DMS153 treated with DMSO at 0.1 percent for 48 hours (cell line): ENCODE results near the gene GNB3.
"Not testable (repeated sequence)": the region's sequence is repeated elsewhere in the genome, so short reads cannot be mapped to it uniquely, and the experiment has no call there.

Experiments used
- DNase-seq: peaks from one replicate; lab custom pipeline; 2025; ENCODE audit not compliant: unreplicated experiment; lab: John Stamatoyannopoulos, UW

The GNB3 gene

DNA sequence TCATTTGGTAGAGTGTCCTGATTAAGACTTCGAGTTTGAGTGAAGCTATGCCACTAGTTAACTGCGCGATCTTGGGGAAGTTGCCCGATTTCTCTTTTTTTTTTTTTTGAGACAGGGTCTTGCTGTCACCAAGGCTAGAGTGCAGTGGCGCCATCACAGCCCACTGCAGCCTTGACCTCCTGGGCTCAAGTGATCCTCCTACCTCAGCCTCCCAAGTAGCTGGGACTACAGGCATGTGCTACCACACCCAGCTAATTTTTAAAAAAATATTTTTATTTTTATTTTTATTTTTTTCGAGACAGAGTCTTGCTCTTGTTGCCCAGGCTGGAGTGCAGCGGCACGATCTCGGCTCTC lies 33.3 kb downstream of the GNB3 start:
- not testable (repeated sequence) for DNase-seq

DNA sequence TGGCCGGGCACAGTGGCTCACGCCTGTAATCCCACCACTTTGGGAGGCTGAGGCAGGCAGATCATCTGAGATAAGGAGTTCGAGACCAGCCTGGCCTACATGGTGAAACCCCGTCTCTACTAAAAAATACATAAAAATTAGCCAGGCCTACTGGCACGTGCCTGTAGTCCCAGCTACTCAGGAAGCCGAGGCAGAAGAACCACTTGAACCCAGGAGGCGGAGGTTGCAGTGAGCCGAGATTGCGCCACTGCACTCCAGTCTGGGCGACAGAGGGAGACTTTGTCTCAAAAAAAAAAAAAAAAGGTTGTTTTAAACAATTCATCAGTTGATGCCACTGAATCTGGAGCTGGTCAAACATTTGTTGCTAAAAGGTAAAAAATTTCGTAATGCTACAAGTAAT lies 39.1 kb downstream of the GNB3 start:
- DNase-seq: not testable (repeated sequence)

DNA sequence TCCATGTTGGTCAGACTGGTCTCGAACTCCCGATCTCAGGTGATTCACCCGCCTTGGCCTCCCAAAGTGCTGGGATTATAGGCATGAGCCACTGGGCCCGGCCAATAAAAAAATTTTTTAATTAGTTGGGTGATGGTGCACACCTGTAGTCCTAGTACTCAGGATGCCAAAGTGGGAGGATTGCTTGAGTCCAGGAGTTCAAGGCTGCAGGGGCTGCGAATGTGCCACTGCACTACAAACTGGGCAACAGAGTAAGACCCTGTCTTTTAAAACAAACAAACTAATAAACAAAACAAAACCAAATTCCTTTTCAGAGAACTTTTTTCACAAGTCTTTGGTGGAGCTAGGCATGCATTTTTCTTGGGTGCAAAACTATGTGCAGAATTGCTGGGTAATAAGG lies 42.5 kb downstream of the GNB3 start:
- no peak for DNase-seq

DNA sequence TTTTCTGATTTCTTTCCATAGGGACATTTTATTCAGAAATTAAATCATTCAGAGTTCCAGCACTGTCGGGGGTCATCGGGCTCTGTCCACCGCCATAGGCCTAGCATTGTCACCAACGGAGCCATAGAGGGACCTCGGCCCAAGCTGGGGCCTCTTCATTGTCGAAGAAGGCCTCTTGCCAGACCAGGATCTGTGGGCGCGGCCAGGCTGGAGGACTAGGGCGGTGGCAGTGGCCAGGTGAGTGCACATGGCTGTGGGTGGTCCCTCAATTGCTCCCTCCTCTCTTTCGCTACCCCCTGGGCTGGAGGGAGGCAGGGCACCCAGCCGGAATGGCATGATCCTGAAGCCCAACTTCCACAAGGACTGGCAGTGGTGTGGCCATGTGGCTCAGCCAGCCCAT lies 43.0 kb downstream of the GNB3 start:
- no peak for DNase-seq

DNA sequence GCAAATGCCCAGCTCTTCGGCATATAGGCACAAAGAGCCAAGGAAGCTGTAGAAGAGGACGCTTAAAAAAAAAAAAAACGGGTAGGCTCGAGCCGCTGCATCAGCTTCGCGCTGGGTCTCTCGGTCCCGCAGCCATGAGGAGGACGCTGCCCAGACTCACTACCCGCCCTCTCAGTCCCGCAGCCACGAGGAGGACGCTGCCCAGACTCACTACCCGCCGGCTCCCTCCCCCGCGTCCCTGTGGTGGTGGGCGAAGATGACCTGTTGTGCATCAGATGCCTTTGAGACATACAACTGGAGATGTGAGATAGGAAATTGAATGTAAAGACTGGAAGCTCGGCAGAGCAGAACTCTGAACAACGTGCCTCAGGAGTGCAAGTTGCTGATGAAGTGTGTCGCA lies 43.8 kb downstream of the GNB3 start:
- DNase-seq: no peak

DNA sequence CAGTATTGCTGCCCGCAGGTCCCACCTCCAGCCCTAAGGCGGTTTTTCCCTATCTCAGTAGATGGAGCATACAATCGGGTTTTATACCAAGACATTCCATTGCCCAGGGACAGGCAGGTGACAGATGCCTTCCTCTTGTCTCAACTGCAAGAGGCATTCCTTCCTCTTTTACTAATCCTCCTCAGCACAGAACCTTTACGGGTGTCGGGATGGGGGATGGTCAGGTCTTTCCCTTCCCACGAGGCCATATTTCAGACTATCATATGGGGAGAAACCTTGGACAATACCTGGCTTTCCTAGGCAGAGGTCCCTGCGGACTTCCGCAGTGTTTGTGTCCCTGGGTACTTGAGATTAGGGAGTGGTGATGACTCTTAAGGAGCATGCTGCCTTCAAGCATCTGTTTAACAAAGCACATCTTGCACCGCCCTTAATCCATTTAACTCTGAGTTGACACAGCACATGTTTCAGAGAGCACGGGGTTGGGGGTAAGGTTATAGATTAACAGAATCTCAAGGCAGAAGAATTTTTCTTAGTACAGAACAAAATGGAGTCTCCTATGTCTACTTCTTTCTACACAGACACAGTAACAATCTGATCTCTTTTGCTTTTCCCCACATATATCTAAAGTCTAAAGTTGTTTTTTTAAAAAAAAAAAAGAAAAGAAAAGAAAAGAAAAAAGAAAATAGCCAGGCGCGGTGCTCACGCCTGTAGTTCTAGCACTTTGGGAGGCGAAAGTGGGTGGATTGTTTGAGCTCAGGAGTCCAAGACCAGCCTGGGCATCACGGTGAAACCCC lies 45.7 kb downstream of the GNB3 start:
- not testable (repeated sequence) for DNase-seq

DNA sequence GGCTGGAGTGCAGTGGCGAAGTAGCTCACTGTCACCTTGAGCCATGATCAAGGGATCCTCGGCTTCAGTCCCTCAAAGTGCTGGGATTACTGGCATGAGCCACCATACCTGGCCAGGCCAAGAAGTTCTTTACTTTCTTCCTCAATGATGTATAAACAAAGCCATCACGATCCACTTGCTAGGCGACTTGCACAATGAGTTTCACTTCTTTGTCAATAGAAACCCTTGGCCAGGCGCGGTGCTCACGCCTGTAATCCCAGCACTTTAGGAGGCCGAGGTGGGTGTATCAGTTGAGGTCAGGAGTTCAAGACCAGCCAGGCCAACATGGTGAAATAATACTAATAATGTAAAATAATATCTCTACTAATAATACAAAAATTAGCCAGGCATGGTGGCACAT lies 46.7 kb downstream of the GNB3 start:
- DNase-seq: no peak

DNA sequence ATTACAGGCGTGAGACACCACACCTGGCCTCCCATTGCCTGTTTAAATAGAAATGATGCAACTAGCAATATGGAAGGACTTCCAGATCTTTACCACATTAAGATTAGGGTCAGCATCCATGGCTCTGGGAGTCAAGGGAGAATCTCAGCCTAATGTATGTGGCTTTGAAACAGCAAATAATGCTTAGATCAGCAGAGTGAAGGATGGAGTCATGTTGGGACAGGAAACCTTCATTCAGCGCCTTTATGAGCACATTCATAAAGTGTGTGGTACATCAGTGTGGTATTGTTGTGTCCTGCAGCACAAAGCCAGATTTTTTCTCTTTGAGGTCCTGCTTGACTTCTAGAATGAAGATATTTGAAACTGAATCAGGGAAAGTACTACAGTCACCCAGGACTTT lies 47.6 kb downstream of the GNB3 start:
- DNase-seq: no peak

DNA sequence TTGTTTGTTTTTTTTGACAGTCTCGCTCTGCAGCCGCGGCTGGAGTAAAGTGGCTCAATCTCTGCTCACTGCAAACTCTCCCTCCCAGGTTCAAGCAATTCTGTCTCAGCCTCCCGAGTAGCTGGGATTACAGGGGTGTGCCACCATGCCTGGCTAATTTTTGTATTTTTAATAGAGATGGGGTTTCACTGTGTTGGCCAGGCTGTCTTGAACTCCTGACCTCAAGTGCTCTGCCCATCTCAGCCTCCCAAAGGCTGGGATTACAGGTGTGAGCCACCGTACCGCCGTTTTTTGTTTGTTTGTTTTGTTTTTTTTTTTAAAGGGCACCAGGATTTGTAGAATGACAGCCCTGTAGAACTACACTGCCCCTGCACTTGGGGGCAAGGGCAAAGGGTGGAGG lies 48.1 kb downstream of the GNB3 start:
- not testable (repeated sequence) for DNase-seq

DNA sequence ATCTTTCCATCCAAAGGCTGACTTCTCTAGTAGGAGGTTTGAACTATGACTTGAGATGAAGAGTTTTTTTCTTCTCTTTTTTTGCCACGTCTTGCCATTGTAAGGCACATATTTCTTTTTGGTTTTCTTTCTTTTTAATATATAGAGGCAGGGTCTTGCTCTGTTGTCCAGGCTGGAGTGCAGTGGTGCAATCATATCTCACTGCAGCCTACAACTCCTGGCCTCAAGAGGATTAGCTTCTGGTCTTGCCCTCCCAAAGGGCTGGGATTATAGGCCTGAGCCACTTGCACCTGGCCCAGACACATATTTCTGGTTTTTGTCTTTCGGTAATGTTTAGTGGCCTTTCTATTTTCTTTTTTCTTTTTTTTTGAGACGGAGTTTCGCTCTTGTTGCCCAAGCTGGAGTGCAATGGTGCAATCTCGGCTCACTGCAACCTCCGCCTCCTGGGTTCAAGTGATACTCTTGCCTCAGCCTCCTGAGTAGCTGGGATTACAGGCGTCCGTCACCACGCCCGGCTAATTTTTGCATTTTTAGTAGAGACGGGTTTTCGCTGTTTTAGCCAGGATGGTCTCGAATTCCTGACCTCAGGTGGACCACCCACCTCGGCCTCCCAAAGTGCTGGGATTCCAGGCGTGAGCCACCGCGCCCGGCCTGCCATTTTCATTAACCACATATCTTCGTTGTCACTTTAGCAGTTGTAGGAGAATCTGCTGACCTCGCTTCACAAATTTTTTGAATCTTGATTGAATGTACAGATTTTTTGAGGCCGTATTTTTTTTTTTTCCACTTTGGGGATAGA lies 49.2 kb downstream of the GNB3 start:
- not testable (repeated sequence) for DNase-seq

DNA sequence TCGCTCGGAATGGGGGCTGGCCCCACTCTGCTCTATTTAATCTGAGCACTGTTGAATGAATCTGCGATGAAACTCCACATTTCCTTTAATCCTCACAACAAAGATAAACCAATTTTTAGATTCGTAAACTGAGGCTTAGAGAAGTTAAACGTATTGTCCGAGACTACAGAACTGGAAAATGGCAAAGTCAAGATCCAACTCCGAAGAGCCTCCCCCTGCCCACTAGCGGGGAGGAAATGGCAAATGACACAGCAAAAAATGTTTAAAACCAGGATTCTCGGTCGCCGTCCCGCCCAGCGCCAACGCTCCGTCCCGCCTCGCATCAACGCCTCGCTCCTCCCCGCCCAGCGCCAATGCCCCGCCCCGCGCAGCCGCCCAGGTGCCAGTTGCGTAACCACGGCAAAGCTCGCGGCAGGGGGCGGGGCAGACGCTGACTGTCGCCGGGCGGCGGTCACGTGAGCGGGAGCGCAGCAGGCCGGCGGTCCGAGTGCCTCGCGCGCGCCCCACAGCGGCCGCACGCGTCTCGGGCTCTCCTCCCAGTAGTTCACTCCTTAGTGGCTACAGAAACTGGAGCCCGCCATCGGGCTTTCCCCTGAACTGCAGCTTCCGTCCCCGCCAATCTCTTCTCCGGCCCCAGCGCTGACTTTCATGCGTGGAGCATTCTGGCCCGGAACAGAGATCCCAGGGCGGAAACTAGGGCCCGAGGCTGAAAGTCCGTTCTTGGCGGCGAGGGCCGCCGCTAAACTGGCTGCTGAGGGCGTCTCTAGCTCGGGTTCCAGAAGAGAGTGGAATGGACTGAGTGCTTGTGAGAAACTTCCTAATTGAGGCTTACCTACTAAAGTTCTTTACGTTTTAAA lies 50.3 kb downstream of the GNB3 start:
- peak; percentile 93 for DNase-seq

DNA sequence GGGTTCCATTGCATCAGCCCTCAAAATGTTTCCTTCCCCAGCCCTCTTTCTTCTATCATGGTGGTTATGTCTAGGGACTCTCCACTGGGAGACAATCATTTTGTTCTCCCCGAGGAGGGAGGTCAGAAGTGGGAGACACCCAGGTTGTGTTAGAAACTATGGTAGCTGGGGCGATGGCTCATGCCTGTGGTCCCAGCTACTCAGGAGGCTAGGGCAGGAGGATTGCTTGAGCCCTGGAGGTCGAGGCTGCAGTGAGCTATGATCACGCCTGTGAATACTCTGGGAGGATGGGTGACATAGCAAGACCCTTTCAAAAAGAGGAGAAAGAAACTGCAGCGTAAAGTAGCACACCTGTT lies 50.9 kb downstream of the GNB3 start:
- no peak for DNase-seq

DNA sequence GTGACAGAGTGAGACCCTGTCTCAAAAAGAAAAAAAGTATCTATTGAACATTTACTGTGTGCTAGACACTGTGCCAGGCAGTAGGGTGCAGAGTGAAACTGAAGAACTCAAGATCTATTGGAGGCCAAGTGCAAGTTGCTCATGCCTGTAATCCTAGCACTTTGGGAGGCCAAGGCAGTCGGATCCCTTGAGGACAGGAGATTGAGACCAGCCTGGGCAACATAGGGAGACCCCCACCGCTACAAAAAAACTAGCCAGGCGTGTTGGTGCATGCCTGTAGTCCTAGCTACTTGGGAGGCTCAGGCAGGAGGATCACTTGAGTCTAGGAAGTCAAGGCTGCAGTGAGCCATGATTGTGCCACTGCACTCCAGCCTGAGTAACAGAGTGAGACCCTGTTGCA lies 52.0 kb downstream of the GNB3 start:
- not testable (repeated sequence) for DNase-seq

DNA sequence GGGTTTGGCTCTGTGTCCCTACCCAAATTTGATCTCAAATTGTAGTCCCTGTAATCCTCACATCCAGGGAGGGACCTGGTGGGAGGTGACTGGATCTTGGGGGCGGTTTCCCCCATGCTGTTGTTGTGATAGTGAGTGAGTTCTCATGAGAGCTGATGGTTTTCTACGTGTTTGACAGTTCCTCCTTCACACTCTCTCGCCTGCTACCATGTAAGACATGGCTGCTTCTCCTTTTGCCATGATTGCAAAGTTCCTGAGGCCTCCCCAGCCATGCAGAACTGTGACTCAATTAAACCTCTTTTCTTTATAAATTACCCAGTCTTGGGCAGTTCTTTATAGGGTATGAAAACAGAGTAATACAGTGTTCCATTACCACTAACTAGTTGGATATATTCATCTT lies 53.6 kb downstream of the GNB3 start:
- DNase-seq: no peak
